Tongue (tissue), 2 donors: ENCODE data around the gene BLZF1. TPM values are rescaled to one million over a fixed set of nuclear protein-coding genes. Genes with fewer than 3 reads are reported as not detected.
"Not testable (repeated sequence)": the region's sequence is repeated elsewhere in the genome, so short reads cannot be mapped to it uniquely, and the experiment has no call there.

Source experiments
- DNase-seq: peaks from one replicate; pipeline ENCODE4 v3.0.0-alpha.2; 2015
- total RNA-seq: library from RNA; depleted of rRNA; stranded (reverse); fragments of >200 nt; gene quantifications from one replicate; pipeline ENCODE4 v1.2.3, GENCODE V29; 2014

Gene BLZF1
- total RNA-seq, 1 donor from 2014 or later: 32.2 TPM

- no peak for DNase-seq
These were observed 6.7 kb upstream of the BLZF1 start for GRCh38 chr1:169361281-169361680.

GRCh38 chr1:169363046-169363730, 4.8 kb upstream of the BLZF1 start:
- DNase-seq: no peak

GRCh38 chr1:169364948-169365347, 3.0 kb upstream of the BLZF1 start:
- DNase-seq: no peak

GRCh38 chr1:169367096-169367685, 804 bp upstream of the BLZF1 start:
- DNase-seq: no peak

- no peak for DNase-seq
These were observed 393 bp downstream of the BLZF1 start for GRCh38 chr1:169368406-169368769.

- DNase-seq: no peak
These were observed 3.4 kb downstream of the BLZF1 start for GRCh38 chr1:169371404-169371803.

GRCh38 chr1:169381162-169381561, 13.2 kb downstream of the BLZF1 start:
- DNase-seq: no peak

GRCh38 chr1:169383449-169383848, 15.5 kb downstream of the BLZF1 start:
- no peak for DNase-seq

GRCh38 chr1:169387399-169387798, 19.4 kb downstream of the BLZF1 start:
- no peak for DNase-seq

- no peak for DNase-seq
These were observed 22.3 kb downstream of the BLZF1 start for GRCh38 chr1:169390303-169390702.

GRCh38 chr1:169392406-169392805, 24.4 kb downstream of the BLZF1 start:
- no peak for DNase-seq

GRCh38 chr1:169395955-169396354, 28.0 kb downstream of the BLZF1 start:
- no peak for DNase-seq

- DNase-seq: not testable (repeated sequence)
These were observed 34.6 kb downstream of the BLZF1 start for GRCh38 chr1:169402578-169402977.

- DNase-seq: not testable (repeated sequence)
These were observed 40.3 kb downstream of the BLZF1 start for GRCh38 chr1:169408340-169408739.

- no peak for DNase-seq
These were observed 47.0 kb downstream of the BLZF1 start for GRCh38 chr1:169414952-169415351.

GRCh38 chr1:169421309-169421708, 53.3 kb downstream of the BLZF1 start:
- no peak for DNase-seq

- peak; percentile 3 for DNase-seq
These were observed 58.2 kb downstream of the BLZF1 start for GRCh38 chr1:169426174-169426705.

GRCh38 chr1:169427081-169427641, 59.2 kb downstream of the BLZF1 start, which contains the start of gene CCDC181:
Gene CCDC181, minus strand, starts transcription at chr1:169427474. Its CDS starts 2,547 bp downstream, at chr1:169424927.
- DNase-seq: peak; percentile 92

Other genes with a start within 250 kb of the BLZF1 start
- 13.4 TPM for gene NME7, start 398 bp upstream of the BLZF1 start, total RNA-seq
- 1.6 TPM for gene CCDC181, start 59.3 kb downstream of the BLZF1 start, total RNA-seq
- 44.3 TPM for gene SLC19A2, start 117.7 kb downstream of the BLZF1 start, total RNA-seq
- gene F5, start 218.3 kb downstream of the BLZF1 start, total RNA-seq: 0.62 TPM